Islet precursor cell (in vitro differentiated cells): ENCODE data around the gene GTF2IRD1.
A peak's percentile ranks its signal among the peaks of the same experiment; 100 is the strongest.
"Not testable (repeated sequence)": the region's sequence is repeated elsewhere in the genome, so short reads cannot be mapped to it uniquely, and the experiment has no call there.

Experiments
- DNase-seq: peaks from one replicate; pipeline ENCODE4 v3.0.0-alpha.2; 2018

Gene GTF2IRD1, protein sequence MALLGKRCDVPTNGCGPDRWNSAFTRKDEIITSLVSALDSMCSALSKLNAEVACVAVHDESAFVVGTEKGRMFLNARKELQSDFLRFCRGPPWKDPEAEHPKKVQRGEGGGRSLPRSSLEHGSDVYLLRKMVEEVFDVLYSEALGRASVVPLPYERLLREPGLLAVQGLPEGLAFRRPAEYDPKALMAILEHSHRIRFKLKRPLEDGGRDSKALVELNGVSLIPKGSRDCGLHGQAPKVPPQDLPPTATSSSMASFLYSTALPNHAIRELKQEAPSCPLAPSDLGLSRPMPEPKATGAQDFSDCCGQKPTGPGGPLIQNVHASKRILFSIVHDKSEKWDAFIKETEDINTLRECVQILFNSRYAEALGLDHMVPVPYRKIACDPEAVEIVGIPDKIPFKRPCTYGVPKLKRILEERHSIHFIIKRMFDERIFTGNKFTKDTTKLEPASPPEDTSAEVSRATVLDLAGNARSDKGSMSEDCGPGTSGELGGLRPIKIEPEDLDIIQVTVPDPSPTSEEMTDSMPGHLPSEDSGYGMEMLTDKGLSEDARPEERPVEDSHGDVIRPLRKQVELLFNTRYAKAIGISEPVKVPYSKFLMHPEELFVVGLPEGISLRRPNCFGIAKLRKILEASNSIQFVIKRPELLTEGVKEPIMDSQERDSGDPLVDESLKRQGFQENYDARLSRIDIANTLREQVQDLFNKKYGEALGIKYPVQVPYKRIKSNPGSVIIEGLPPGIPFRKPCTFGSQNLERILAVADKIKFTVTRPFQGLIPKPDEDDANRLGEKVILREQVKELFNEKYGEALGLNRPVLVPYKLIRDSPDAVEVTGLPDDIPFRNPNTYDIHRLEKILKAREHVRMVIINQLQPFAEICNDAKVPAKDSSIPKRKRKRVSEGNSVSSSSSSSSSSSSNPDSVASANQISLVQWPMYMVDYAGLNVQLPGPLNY

DNA sequence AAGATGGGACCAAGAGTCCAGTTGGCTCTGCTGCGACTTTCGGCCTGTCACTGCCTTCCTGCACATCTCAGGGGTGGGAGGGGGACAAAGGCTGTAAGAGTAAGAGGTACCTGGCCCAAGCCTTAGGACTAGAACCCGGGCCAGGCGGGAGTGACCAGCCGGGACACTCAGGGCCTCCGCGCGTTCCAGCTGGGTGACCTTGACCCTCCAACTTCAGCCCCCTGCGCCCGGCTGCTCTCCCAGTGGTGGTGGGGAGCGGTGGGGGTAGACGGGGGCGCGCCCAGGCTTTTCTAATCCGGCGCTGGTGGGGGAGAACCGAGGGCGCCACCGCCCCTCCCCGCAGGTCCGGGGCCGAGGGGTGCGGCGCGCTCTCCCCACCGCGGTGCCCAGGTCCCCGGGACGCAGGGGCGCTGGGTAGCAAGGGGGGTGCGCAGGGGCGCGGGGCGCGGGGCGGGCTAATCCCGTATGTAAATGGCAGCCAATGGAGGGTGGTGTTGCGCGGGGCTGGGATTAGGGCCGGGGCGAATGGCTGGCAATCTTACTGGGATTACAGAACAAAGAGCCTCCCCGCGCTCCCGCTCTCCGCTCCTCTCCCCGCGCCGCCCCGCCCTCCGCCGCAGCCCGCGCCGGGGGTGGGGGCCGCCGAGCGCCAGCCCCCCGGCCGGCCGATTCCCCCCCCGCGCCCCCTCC, at the start of gene GTF2IRD1:
Gene GTF2IRD1 (plus strand): TSS at position 585 of the 690 bp plus-strand sequence. CDS start 54,175 bp downstream, outside the sequence.
- DNase-seq: peak; percentile 84

DNA sequence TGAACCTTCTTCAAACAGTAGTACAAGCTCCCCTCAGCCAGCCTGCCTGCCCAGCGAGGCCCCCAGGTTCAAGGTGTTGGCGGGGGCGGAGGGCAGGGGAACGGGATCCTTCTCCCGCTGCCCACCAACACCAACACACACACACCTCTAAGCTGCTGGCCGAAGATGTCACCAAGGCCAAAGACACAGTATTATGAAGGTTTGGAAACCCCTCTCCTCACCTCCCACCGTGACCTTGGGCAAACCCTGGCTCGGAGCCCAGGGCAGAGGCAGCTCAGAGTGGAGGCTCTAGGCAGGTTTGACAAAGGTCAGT, 49.4 kb upstream of the GTF2IRD1 start:
- peak; percentile 42 for DNase-seq

DNA sequence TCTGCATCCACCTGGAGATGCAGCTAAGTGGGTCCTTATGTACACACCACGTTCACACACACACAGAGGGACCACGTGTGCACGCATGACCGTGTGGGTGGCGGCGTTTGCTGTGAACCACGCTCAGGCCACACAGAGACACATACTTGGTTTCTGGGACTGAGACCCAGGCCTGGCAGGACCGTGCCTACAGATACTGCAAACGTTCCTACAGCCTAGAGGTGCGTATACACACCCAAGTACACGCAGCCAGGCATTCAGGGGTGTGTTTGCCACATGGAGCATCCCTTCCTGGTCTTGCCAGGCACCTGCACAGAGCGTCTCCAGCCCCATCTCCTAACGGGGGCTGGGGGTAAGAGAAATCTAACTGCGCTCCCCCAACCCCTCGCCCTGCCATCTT, 49.0 kb upstream of the GTF2IRD1 start:
- DNase-seq: no peak

DNA sequence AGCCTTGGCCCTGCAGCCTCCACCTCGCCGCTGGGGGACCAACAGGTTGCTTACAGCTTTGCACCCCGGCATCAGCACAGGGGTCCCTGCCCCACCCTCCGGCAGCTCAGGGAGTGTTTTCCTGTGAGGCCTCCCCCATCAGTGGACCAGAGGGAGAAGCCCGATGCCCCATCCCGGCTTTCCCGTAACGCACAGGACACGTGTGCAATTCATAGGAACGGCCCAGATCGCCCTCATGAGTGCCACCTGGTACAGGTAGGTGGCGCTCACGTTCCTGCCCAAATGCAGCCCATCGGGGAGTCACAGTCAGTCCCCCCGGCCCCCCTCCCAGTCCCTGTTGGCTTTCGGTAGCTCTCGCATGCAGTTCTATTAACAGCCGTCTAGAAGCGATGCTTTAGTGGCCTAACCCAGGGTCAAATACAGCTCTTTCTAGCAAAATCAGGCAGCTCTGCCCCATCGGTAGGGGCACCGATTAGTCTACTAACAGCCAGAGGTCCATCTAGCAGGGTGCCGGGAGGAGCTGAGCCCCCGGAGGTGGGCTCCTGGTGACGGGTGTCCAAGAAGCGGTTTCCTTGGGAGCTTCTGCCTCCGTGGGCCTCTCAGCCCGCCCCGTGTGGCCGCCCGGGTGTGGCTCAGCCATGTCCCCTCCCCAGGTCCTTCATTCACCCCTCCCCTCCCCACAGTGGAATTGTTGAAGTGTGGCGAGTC, 48.4 kb upstream of the GTF2IRD1 start:
- DNase-seq: peak; percentile 62

DNA sequence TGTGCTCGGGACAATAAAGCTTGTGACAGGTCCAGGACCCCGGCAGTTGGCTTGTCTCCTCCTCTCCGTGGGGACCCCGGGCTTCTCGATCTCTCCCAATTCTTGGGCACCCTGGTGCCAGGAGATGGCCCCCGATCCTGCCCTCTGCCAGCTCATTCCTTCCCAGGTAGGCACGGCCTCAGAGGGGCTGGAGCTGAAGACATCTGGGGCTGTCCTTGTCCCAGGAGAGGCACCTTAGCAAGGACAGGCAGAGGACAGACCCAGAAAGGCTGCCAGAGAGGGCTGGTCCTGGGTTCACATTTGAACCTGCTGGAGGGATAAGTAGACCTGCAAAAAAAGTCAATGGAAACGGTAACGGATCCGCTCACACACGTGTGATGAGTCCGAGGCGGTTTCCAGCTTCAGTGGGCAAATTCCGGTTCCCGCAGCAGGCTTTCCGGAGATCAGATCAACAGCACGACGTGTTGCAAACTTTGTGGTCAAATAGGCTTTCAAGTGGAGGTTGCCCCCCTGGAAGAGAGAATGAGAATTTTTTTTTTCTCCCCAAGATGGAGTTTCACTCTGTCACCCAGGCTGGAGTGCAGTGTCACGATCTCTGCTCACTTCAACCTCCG, 47.7 kb upstream of the GTF2IRD1 start:
- DNase-seq: peak; percentile 45

DNA sequence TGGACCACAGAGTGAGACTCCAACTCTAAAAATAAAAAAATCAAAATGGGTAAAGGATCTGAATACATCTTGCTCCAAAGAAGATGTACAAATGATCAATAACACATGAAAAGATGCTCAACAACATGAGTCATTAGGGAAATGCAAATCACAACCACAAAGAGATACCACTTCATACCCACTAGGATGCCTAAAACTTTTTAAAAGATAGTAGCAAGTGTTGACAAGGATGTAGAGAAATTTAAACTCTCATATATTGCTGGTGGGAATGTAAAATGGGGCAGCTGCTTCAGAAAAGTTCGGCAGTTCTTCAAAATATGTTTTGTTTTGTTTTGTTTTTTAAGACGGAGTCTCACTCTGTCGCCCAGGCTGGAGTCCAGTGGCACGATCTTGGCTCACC, 45.7 kb upstream of the GTF2IRD1 start:
- no peak for DNase-seq

DNA sequence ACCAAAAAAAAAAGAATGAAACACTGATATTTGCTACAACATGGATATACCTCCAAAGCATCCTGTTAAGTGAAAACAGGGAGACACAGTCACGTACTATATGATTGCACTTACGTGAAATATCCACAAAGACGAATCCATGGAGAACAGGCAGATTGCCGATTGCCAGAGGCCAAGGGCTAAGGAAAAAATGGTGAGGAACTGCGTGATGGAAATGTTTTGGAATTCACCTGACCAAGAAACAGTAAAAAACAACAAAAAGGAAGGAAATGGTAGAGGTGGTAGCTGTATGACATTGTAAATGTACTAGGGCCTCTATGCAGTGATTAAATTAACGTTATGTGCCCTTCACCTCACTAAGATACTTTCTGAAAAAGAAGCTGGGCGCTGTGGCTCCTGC, 44.1 kb upstream of the GTF2IRD1 start:
- no peak for DNase-seq

DNA sequence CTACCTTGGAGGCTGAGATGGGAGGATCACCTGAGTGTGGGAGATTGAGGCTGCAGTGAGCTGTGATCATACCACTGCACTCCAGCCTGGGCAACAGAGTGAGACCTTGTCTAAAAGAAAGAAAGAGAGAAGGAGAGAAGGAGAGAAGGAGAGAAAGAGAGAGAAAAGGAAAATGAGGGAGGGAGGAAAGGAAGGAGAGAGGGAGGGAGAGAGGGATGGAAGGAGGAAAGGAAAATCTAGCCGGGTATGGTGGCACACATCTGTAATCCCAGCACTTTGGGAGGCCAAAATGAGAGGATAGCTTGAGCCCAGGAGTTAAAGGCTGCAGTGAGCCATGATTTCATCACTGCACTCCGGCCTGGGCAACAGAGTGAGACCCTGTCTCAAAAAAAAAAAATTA, 42.9 kb upstream of the GTF2IRD1 start:
- DNase-seq: no peak

DNA sequence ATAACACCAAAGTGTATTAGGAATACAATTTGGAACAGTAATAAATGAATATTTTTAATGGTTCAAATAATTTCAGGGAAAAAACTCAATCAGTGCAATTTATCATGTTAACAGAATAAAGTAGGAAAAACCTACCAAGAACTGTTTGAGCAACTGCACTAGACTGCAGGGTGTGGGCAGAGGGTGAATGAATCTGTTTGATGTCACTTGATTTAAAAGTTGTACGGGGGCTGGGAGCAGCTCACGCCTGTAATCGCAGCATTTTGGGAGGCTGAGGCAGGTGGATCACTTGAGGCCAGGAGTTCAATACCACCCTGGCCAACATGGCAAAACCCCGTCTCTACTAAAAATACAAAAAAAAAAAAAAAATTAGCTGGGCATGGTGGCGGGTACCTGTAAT, 42.1 kb upstream of the GTF2IRD1 start:
- DNase-seq: not testable (repeated sequence)

DNA sequence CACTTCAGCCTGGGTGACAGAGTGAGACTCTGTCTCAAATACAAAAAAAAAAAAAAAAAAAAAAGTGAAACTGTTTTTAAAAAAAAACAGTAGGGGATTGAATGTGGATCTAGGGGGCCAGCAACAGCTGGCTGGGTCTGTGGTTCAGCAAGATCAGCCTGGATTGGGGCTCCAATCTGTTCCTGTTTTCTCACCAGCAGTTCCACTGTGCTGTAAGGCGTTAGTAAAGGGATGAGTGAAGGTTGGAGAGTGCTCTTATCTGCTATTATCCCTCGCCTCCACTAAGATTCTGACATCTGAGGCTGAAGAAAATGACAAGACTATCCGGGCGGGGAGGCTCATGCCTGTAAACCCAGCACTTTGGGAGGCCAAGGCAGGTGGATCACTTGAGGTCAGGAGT, 41.6 kb upstream of the GTF2IRD1 start:
- DNase-seq: no peak

DNA sequence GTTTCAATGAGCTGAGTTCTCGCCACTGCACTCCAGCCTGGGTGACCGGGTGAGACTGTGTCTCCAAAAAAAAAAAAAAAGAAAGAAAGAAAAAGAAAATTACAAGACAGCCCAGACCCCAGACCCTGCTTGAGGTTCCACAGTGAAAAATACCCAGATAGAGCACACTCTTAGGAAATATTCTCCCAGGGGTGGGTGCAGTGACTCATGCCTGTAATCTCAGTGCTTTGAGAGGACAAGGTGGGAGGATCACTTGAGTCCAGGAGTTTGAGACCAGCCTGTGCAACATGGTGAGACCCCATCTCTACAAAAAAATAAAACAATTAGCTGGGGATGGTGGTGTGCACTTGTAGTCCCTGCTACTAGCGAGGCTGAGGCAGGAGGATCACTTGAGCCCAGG, 41.1 kb upstream of the GTF2IRD1 start:
- DNase-seq: no peak

DNA sequence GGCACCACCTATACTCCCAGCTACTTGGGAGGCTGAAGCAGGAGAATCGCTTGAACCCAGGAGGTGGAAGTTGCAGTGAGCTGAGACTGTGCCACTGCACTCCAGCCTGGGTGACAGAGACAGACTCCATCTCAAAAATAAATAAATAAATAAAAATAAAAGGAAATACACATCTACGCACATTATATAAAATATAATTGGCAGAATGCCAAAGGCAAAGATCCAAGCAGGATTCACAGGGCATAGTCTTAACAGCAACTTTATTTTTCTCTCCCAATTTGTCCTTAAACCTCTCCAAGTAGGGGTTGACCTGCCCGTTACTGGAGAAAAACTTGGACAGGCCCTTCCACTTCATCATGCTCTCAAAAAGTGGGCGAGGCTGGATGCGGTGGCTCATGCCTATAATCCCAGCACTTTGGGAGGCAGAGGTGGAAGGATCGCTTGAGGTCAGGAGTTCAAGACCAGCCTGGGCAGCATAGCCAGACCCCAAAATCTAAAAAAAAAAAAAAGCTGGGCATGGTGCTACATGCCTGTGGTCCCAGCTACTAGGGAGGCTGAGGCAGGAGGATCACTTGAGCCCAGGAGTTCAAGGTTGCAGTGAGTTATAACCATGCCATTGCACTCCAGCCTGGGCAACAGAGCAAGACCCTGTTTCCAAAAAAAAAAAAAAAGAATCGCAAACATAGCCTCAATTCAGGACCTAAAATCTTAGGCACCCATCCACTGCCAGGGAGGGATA, 38.9 kb upstream of the GTF2IRD1 start:
- not testable (repeated sequence) for DNase-seq

DNA sequence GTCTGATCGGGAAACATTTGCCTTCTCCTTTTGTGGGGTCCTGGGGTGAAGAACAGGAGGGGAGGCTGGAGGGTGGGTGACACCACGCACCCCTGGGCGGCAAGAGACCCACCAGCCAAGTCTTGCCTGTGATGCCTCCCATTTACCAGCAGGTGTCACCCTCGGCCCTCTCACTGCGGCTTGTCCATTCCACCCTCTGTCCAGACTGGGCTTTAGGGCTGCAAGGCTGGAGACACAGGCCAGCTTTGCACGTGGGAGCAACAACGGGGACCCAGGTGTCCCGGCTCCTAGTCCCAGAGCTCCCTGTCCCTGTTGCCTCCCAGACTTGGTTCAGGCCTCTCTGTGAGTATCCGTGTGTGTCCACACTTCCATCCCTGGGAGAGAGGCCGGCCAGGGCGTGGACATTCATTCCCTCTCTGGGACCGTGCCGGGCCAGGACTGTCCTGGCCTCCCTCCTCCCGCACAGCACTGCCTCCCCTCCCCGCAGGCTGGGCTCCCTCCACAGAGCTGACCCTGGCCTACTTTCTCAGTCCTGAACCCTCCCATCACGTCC, 36.2 kb upstream of the GTF2IRD1 start:
- DNase-seq: peak; percentile 80

DNA sequence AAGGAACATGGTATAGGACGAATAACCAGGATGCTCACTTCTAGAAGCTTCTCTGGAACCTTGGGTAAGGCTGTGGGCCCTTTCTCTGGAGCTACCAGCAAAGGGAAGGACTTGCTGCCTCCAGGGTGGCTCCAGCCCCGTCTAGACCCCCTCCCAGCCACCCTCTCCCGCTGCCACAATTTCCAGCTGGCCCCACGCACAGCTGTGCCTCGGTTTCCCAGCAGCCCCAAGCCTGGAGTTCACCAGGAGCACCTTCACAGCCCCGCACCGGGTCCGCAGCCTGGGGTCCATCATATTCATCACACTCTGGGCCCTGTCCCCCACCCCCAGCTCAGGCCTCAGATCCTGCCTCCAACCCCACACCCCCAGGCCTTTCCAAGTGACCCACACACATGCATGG, 35.6 kb upstream of the GTF2IRD1 start:
- no peak for DNase-seq

DNA sequence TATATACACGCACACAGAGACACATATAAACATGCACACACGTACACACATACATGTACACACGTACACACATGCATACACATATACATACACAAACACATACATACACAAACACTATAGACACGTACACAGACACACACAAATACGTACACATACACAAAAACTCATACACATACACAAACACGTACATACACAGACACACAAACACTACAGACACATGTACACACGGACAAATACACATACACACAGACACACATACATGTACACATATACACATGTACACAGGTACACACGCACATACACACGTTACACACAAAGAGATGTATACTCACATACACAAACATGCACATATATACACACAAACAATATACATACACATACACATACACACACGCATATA, 35.2 kb upstream of the GTF2IRD1 start:
- DNase-seq: no peak

DNA sequence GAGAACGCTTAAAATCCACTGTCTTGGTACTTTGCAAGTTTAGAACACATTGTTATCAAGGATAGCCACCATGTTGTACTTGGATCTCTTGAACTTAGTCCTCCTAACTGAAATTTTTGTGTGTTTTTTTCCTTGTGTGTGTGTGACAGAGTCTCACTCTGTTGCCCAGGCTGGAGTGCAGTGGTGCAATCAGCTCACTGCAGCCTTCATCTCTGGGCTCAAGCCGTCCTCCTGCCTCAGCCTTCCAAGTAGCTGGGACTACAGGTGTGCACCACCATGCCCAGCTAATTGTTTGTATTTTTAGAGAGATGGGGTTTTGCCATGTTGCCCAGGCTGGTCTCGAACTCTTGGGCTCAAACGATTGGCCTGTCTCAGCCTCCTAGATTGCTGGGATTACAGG, 34.5 kb upstream of the GTF2IRD1 start:
- DNase-seq: not testable (repeated sequence)

DNA sequence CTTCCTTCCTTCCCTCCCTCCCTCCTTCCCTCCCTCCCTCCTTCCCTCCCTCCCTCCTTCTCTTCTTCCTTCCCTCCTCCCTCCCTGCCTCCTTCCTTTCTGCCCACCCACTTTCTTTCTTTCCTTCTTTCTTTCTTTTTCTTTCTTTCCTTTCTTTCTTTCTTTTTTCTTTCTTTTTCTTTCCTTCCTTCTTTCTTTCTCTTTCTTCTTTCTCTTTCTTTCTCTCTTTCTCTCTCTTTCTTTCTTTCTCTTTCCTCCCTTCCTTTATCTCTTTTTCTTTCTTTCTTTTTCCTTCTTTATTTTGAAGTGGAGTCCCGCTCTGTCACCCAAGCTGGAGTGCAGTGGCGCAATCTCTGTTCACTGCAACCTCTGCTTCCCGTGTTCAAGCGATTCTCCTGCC, 33.7 kb upstream of the GTF2IRD1 start:
- no peak for DNase-seq

DNA sequence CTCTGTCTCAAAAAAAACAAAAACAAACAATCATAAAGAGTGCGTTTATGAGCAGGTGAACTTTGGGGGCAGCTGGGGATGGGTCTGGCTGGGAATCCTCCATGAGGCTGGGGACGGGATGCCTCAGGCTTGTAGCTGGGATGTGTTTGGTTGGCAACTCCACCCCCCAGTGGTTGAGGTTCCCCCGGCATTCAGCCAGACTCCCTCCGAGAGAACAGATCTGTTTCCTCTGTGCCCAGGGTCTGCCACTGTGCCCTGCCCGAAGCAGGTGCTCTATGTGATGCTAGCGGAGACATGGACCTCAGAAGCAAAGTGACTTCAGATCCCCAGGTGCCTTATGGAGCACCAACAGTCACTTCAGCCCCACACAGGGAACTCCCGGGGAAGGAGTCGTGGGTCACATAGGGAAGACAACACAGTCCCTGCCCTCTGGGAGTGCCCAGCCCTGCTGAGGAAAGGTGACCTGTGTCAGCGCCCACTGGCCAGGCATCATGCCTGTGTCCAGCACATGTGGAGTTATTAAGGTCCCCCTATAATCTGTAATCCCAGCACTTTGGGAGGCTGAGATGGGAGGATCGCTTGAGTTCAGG, 29.3 kb upstream of the GTF2IRD1 start:
- no peak for DNase-seq

DNA sequence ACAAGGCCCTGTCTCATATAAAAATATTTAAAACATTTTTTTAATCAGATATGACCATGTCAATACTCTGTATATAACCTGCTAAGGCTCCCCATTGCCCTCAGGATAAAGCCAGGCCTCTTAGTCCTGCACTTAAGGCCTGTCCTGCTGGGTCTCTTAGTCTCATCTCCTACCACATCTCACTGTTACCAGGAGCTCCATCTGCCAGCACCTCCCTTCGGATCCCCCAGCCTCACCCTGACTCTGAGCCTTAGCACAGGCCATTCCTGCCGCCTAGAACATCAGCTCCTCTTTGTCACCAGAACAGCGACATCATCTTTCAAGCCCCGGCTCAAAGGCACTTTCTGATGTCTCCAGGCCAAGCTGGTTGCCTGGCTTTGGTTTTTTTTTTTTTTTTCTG, 25.7 kb upstream of the GTF2IRD1 start:
- no peak for DNase-seq

DNA sequence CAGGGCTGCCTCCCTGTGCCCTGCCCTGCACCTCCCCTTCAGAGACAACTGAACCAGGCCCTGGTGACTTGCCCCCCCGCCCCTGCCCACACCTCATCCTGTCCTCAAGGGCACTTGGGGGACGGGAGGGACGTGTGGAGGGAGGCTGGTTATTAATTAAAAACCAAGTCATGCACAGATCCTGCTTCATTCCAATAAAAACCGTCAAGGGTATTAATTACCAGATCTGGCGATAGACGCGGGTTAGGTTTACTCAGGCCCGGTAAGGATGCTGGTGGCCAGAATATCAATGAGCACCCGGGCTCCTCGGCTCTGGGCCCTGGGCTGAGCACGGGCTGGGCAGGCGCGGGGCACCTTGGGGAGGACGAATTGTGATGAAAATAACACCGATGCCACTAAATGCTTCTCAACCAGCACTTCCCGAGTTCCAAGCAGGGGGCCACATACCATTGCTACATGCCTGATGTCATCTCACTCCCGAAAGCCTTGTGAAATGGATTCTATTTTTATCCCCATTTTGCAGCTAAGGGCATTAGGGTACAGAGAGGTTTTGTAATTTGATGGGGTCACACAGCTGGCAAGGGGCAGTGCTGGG, 24.5 kb upstream of the GTF2IRD1 start:
- DNase-seq: no peak
